ENCODE results near the gene POLN. TPM values are rescaled to one million over a fixed set of nuclear protein-coding genes. Genes with fewer than 3 reads are reported as not detected.

POLN gene
- total RNA-seq, 1 donor from 2014 or later, result 0.29 TPM

DNA sequence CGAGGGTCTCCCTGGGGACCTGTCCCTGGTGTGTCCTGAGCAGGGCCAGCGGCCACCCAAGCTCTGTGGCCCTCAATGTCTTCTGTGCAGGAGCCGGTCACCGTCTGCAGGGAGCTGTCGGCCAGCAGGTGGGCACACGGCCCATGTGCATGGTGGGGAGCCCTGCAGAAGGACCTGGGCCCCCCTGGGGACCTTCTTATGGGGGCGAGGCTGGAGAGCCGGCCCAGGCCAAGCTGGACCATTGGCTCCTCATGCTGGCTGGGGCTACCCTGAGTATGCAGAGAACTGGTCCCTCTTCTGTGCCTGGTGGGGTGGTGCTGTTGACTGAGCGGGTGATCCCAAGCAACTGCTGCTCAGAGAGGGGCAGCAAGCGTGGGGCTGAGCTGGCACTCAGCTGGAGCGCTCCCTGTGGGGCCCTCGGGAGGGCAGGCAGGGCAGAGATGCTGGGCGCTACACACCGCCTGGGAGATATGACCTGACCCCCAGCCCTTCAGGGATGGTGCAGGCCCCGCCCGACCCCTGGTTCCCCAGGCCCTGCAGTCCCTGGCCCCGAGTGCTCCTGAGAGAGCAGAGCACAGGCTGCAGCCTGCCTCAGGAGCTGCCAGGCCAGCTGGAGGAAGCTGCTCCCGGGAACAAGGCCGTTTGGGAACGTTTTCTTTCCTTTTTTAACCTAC lies 168.0 kb downstream of the POLN start:
- TF ChIP-seq, protein P1, sequence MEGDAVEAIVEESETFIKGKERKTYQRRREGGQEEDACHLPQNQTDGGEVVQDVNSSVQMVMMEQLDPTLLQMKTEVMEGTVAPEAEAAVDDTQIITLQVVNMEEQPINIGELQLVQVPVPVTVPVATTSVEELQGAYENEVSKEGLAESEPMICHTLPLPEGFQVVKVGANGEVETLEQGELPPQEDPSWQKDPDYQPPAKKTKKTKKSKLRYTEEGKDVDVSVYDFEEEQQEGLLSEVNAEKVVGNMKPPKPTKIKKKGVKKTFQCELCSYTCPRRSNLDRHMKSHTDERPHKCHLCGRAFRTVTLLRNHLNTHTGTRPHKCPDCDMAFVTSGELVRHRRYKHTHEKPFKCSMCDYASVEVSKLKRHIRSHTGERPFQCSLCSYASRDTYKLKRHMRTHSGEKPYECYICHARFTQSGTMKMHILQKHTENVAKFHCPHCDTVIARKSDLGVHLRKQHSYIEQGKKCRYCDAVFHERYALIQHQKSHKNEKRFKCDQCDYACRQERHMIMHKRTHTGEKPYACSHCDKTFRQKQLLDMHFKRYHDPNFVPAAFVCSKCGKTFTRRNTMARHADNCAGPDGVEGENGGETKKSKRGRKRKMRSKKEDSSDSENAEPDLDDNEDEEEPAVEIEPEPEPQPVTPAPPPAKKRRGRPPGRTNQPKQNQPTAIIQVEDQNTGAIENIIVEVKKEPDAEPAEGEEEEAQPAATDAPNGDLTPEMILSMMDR (conservative IDR thresholded peaks at IDR 0.05; ENCODE audit: low read depth, low read length), result no peak
- no peak for DNase-seq (ENCODE audit: low read depth)
- no peak overlapping the region for H3K4me3 ChIP-seq (ENCODE audit: low read depth, low read length)

GRCh38 chr4:2072971-2073807 lies 168.7 kb downstream of the POLN start:
- H3K4me3 ChIP-seq (ENCODE audit: low read depth, low read length), result no peak overlapping the region
- TF ChIP-seq, protein P1 (conservative IDR thresholded peaks at IDR 0.05; ENCODE audit: low read depth, low read length), result no peak
- DNase-seq (ENCODE audit: low read depth), result no peak

DNA sequence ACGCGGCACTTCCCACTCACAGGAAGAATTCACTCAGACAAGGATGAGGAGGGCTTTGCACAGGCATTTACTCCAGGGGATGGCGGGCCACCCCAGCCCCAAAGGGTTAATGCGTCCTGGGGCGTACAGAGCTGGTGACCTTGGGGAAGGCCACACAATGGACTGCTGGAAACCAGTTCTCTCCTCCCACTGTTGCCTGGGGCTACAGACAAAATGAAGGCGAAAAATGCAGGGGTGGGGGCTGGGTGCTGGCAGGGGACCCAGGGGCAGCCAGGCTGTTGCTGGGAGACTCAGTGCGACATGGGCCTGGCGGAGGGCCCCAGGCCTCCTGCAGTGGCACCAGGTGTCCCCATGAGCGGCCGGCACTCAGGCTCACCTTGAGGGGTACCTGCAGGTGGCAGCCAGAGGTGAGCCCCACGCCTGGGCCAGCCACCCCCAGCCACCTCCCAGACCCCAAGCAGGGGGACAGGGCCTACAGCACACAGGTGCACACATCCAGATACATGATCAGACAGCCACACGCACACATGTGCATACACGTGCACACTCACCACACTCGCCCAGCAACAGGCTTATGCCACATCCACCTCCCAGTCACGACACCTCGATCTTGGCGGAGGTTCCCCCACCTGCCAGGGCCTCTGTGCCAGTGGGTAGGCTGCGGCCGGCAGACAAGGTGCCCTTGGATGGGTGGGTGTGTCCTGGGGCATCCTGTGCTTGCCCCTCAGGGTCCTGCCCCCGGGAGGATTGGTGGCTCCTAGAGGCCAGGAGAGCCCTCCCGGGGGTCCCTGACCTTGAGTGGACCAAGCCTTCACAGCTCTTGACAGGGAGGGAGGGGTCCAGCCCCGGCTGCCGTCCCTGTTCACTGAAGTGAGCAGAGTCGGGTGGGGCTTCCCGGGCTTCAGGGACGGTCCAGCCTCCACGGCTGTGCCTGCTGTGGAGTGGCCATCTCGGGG lies 169.7 kb downstream of the POLN start:
- TF ChIP-seq, protein P1 (conservative IDR thresholded peaks at IDR 0.05; ENCODE audit: low read depth, low read length), result no peak
- no peak for DNase-seq (ENCODE audit: low read depth)
- no peak overlapping the region for H3K4me3 ChIP-seq (ENCODE audit: low read depth, low read length)

- no peak overlapping the region for H3K4me3 ChIP-seq (ENCODE audit: low read depth, low read length)
- no peak for DNase-seq (ENCODE audit: low read depth)
- TF ChIP-seq, protein P1 (conservative IDR thresholded peaks at IDR 0.05; ENCODE audit: low read depth, low read length), result no peak
These were observed 170.5 kb downstream of the POLN start for GRCh38 chr4:2071252-2071911.

DNA sequence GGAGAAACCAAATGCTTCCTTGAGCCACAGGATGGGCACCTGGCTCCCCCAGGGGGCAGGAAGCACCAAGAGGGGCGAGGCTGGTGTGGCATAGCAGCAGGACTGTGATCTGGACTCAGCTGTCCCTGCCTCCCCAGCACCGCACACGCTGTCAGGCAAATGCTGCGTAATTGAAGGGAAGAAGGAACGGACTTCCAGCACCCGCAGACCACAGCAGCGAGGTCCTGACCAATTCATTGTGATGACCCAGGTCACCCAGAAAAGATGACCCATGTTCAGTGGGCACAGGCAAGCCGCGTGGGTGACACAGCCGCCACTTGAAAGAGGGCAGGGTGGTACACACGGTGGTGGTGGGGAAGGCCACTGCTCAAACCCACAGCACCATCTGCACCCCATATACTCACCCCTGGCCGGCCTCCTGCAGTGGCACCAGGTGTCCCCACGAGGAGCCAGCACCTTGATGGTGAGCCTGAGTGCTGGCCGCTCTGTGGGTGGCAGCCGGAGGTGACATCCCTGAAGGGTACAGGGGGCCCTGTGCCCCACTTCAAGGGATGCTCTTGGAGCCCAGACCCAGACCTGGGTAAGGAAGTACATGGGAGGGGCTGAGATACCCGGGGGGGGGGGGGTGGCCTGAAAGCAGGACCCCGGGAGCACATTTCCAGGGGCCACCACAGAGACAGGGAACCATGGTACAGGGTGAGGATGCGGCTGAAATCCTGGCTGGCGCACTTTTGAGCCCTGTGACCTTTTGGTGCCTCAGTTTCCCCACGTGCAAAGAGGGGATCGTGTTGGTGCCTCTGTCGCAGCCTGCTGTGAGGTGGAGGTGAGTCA lies 171.3 kb downstream of the POLN start:
- TF ChIP-seq, protein P1 (conservative IDR thresholded peaks at IDR 0.05; ENCODE audit: low read depth, low read length), result no peak
- no peak for DNase-seq (ENCODE audit: low read depth)
- H3K4me3 ChIP-seq (ENCODE audit: low read depth, low read length), result no peak overlapping the region
